GM19239 (cell line): ENCODE measurements around the gene WDR93.

Experiments
- DNase-seq: peaks from one replicate; pipeline ENCODE4 v3.0.0; 2011; ENCODE audit warnings: low spot score; ENCODE audit not compliant: insufficient read length
- FAIRE-seq: peaks from 2 replicates; lab custom pipeline; 2011; peaks lifted over from hg19 to GRCh38; lab: Jason Lieb, UNC

The WDR93 gene

GRCh38 chr15:89660556-89660955 is 30.1 kb upstream of the WDR93 start:
- FAIRE-seq (no peak), DNase-seq (no peak)

DNA sequence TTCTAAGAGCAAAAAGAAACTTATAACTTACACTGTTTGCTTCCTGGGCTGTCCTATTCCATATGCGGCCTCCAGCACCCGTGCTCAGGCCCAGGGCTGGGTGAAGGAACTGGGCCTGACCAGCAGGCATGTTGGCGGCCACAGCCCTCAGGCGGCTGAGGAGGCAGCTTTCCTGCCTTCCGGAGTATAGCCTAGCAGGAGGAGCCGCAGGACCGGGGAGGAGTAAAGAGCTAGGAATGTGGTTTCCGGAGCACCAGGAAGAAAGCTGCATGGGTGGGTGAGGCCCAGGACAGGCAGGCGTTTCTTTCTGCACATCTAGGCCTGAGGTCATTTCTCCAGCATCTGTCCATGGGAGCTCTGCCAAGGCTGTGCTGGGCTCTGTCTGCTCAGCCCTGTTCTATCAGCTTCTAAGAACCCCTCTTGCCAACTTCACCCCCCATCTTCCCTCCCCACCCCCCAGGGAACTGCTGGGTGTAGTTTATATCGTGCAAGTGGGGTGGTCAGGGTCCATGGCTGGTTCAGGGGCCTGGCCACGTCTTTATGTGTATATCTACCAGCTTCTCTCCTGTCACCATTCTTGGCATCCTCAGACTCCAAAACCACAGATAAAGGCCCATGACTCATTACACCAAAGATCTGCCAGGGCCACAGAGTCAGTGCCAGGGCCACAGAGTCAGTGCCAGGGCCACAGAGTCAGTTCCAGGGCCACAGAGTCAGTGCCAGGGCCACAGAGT is 27.6 kb upstream of the WDR93 start:
- no peak for FAIRE-seq

GRCh38 chr15:89664441-89665350 is 25.9 kb upstream of the WDR93 start:
- no peak for DNase-seq

More for the DNA sequence above, 27.6 kb upstream of the WDR93 start:
- no peak for DNase-seq

DNA sequence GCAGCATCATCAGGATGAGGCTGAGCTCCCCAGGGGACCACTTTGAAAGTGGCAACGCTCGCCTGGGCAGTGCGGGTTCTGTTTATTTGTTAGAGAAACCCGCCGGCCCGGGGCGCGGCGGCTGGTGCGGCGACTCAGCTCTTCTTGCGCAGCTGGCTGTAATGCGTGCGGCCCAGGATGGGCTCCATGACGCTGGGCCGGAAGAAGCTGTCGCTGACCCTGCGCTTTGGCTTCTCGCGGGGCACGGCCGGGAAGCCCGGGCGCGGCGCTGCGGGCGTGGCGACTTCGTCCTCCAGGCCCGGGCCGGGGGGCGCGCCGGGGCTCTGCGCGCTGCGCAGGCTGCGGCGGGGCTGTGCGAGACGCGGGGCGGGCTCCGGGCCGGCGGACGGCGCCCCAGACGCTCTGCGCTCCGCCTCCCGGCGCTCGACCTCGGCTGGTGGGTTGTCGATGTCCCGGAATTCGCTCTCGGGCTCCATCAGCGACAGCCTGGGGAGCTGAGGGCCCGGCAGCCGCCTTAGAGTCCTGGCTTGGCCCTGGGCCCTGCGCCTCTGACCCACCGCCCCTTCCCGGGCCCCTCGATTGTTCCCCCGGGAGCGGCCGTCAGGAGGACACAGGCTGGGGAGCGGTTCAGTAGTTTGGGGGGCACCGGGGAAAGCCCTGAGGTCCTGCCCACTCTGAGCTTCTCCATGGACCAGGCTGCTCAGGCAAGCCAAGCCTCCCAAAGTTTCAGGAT is 25.0 kb upstream of the WDR93 start:
- DNase-seq, result no peak
- FAIRE-seq, result no peak

More at GRCh38 chr15:89664441-89665350, 25.9 kb upstream of the WDR93 start:
- FAIRE-seq, result no peak

DNA sequence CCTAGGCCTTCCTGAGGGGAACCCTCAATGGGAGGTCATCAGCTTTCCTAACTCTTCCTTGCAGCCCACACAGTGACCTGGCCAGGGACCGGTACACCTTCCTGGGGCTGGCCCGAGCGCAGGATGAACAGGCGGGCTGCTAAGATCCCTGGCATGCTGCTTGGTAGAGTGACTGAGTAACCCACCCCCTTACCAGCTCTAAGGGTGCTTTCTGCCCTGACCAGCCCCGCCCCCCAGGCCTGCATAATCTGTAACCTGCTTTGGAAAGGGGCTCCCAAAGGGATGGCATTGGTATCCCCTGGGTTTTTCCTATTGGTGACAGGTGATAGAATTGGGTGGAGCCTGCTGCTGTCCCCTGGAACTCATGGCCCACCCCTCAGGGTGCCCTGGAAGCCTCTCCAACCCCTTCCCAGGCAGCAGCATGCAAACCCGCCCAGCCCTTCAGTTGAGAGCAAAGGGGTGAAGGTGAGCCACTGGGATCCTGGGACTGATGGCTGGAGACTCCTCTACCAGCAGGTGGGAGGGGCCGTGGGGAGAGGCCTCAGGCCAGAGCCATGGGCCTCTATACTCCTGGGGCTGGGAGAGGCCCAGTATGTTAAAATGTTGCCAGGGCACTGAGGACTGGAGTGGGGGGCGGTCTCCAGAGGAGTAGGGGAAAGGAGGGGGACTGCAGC is 24.3 kb upstream of the WDR93 start:
- DNase-seq, result no peak

DNA sequence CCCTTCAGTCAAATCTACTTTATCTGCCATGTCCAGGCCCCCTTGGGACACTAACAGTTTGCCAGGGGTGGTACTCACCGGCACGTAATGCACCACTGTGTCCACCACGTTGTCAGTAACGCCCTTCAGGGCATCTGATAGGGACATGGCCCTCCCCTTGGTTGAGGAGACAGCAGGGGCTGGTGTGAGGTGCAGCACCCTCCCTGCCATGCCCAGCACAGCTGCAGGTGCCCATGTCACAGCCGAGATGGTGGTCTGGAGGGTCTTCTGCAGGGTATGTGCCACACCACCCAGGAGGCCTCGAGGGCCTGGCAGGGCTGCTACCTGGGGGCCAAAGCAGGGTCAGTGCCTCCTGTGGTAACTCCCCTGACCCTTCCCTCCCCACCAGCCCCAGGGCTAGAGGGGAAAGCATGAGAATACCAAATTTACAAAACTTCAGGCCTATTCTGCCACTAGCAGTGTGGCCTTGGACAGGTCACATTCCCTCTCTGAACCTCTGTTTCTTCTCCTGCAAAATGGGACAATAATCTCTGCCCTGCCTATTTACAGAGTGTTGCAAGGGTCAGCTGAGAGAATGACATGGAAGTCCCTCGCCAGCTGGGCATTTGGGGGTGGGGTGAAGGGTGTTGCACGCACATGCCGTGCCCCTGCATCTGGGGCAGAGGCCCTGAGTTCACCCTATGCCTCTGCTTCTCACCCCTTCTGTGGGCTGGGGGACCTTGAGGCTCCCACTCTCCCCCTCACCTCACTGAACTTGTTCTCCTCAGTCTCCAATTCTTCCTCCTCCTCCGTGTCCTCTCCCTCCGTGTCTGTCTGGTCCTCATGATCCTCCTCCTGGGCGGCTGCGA is 23.5 kb upstream of the WDR93 start:
- DNase-seq, result no peak
- FAIRE-seq, result no peak

More for the DNA sequence above, 24.3 kb upstream of the WDR93 start:
- no peak for FAIRE-seq

DNA sequence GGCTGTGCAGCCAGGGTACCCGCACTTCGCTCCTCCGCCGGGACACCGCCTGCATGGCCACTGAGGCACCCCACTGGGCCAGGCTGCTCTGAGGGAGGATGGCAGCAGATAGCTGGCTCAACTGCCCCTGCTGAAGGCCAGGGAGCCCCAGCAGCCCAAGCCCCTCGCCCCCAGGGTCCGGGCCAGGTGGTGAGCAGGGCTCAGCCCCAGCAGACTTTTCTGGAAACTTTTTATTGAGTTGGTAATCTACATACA is 23.0 kb upstream of the WDR93 start:
- no peak for FAIRE-seq
- DNase-seq, result no peak

GRCh38 chr15:89668171-89668570 is 22.4 kb upstream of the WDR93 start:
- DNase-seq, result no peak
- no peak for FAIRE-seq

GRCh38 chr15:89669309-89669865 is 21.2 kb upstream of the WDR93 start:
- no peak for FAIRE-seq

DNA sequence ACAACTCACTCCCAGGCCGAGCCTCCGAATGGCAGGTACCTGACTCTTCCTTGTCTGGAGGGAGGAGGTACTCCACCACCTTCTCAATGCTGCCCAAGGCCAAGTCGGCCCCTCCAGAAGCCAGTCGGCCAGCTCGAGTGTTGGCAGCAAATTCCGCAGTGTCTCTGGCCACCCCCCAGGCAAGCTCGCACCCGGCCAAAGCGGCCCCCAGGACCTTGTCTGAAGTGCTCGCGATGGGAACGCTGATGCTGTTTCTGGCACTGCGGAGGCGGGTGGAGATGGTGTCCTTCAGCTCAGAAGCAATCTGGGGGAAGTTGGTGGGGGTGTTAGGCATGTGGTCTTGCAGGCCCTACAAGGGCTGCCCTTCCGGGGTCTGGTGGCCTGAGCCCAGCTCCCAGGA is 20.7 kb upstream of the WDR93 start:
- no peak for DNase-seq
- no peak for FAIRE-seq

More at GRCh38 chr15:89669309-89669865, 21.2 kb upstream of the WDR93 start:
- no peak for DNase-seq

- FAIRE-seq (no peak), DNase-seq (no peak)
These were observed 19.5 kb upstream of the WDR93 start for GRCh38 chr15:89670971-89671560.

GRCh38 chr15:89671687-89672086 is 18.9 kb upstream of the WDR93 start:
- DNase-seq (no peak), FAIRE-seq (no peak)

DNA sequence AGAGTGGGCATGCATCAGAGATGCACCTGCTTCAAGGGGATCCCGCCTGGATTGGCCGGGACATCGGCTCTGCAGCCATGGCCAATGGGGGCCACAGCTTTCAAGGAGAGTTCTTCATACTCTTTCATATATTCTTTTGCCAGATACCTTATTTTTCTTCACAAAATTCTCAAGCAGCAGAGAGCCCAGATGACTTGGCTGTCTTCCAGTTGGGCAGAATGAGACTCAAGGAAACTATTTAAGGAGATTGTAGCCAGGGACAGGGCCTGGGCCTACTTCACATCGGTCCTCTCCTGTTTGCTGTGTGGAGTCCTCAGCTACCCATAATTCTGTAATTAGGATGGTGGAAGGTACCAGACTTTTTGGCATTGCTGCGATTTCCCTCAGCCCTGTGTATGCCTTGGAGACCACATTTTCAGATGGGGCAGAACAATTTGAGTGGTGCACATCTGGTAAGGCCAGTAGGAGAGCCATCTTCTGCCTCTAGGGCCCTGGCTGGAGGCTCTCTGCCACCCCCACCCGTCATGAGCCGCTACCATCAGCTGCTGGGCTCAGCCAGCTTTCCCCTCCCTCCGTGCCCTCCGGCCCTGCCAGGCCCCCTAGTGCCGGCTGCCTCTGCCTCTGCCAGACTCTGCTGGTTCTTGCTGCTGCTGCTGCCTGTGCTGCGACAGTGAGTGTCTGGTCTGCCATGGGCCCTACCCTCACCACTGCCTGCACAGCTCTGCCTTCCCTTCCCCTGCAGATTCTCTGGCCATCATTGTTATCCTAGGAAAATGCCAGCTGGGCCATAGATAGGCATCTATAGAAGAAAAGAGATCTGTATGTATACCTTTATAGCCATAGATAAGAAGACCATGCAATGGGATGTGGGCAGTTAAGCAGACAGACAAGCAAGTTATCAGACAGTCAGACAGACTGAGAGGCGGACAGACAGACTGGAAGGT is 18.1 kb upstream of the WDR93 start:
- no peak for FAIRE-seq
- DNase-seq, result no peak

DNA sequence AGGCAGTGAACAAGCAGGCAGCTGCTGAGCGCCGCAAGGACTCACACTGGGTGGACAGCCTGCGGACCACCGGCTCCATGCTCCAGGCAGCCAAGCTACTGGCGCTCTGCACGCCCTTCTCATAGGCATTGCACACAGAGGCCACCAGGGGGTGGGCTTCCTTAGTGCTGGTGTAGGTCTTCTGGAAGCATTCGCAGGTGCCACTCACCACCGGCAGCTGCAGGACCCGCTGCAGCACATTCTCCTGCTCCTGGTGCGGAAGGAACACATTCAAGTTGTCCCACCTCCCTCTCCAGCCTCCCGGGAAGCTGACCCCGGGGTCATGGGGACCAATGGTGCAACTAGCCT is 17.5 kb upstream of the WDR93 start:
- DNase-seq, result no peak
- no peak for FAIRE-seq

DNA sequence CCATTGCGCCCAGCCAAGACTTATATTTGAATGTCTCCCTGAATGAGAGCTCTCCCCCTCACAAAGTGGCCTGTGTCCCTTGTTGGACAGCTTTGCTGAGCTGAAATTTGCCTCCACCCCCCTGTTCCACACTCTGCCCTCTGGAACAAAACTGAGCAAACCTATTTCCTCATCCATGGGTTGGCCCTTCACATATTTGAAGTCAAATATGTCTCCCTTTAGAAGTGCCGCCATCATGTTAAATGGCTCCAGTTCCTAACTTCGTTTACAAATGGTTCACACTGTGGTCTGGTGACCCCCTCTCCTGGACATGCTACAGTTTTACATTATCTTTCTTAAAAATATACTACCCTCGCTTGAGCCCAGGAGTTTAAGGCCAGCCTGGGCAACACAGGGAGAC is 16.1 kb upstream of the WDR93 start:
- no peak for FAIRE-seq

DNA sequence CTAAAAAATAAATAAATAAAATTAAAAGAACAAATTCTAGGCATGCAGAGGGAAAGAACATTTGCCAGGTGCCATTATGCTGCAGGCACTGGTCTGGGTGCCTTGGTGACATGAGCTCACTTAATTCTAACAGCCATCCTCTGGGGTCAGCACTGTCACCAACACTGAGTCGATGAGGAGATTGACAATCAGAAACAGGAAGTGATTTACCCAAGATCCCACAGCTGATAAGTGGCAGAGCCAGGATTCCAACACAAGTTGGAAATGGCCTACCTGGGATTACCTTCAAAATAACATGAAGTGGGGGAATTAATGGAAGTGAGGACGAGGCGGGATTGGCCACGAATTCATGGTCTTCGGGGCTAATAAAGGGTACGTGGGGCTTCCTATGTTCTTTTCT is 15.0 kb upstream of the WDR93 start:
- no peak for FAIRE-seq

More for the DNA sequence above, 16.1 kb upstream of the WDR93 start:
- no peak for DNase-seq

DNA sequence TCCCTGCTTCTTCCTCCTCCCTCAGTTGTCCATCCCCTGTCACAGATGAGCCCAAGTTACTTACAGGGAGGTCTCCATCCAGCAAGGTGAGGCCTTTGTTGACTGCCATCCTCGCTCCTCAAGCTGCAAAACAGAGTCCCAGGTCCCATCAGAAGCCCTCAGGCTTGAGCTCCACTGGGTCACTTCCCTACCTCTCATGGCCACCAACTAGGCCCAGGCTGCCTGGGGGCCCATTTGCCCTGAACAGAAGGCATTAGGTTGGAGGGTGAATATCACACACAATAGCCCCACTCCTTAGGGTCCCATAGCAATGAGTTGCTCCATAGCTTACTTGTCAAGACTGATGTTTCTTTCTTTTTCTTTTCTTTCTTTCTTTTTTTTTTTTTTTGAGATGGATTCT is 13.2 kb upstream of the WDR93 start:
- no peak for FAIRE-seq
- no peak for DNase-seq

More for the DNA sequence above, 15.0 kb upstream of the WDR93 start:
- no peak for DNase-seq

DNA sequence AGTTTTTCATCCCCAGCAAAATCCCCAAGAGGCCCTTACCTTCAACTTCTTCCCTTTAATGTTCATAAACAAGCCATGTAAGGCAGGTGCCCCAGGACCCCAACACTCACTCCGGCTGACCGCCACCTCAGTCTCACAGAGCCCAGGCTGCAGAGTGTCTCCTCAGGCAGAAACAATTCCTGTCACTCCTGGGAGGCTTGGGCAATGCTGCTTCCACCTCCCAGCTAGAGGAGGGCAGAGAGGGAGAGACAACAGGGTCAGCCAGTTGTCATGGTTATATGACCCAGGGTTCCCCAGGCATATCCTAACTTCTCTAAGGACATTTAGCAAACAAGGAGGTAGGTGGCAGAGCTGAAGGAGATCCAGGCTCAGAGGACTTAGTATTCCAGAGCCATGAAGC is 11.4 kb upstream of the WDR93 start, which contains the start of gene PLIN1:
TSS of gene PLIN1 (minus strand) at position 156 of the 400 bp plus-strand sequence. CDS start 1,878 bp downstream, outside the sequence.
- DNase-seq, result no peak
- FAIRE-seq, result no peak
